ENCODE measurements around the gene ARHGAP15.

GRCh38 chr2:143716522-143716921, 587.3 kb downstream of the ARHGAP15 start:
- TF ChIP-seq CTCF (conservative IDR thresholded peaks at IDR 0.05) = no peak
- no peak for TF ChIP-seq EZH2 (IDR thresholded peaks at IDR 0.05; ENCODE audit: low read depth)
